Ishikawa (cell line): ENCODE measurements around the gene TMEM132D.

Experiments
- RAD21 ChIP-seq: IDR thresholded peaks from 2 replicates; pipeline ENCODE4 v1.6.1; 2012; ENCODE audit warnings: low read depth
- REST ChIP-seq: IDR thresholded peaks from 2 replicates; pipeline ENCODE4 v1.6.1; 2012; ENCODE audit warnings: low read depth, mild to moderate bottlenecking

GRCh38 chr12:129614221-129614885, 289.5 kb downstream of the TMEM132D start:
- no peak for TF ChIP-seq RAD21
- TF ChIP-seq REST = no peak
